Measurements from ENCODE around the gene KLHDC9.

- TF ChIP-seq FOXP2 (optimal IDR thresholded peaks at IDR 0.05; ENCODE audit: borderline replicate concordance, extremely low read depth, extremely low read length, insufficient read depth) (no peak), POLR2AphosphoS5 (IDR thresholded peaks at IDR 0.05; ENCODE audit: low read depth, low read length) (no peak), TAF1 (IDR thresholded peaks at IDR 0.05; ENCODE audit: borderline replicate concordance, insufficient read depth, low read length) (no peak)
Measured at GRCh38 chr1:161137881-161138280, 39.7 kb downstream of the KLHDC9 start.

All from PFSK-1 (cell line).